Heart left ventricle (tissue), 11 donors: ENCODE measurements around the gene PI4K2B. TPM values are rescaled to one million over a fixed set of nuclear protein-coding genes. Genes with fewer than 3 reads are reported as not detected.

Source experiments
- polyA plus RNA-seq, 2 donors: library from polyadenylated mRNA; stranded (reverse); fragments of 200-250 nt; gene quantifications; one replicate each; pipeline ENCODE4 v1.2.3, GENCODE V29; 2013
- total RNA-seq, 9 donors: library from RNA; depleted of rRNA in 2 of 9; stranded (reverse); fragments of >200 nt in 2 of 9; fragmentation: NEBNext Ultra II Directional in 3 of 9; extraction: Animal tissue kit (Norgen Biotek cat#: 25700) in 3 of 9; gene quantifications; one replicate each; pipeline versions ENCODE4 v1.1.0 to v1.2.4, GENCODE V29; 2016 to 2023
- donor health status: ischemic (EF 13 %, LVEDD 7.1; RV severe dilation, severe dysfunction).
- donor health status: healthy with polysubstance abuse.
- donor health status: DM: no; HTN: yes; CAD: no.
- donor health status: DM: no; HTN: no; CAD: no.
- donor health status: ischemic (EF 25% LVEDD 5.7; RV mildly dilated, moderate dysfunction).
- donor health status: healthy.
- donor health status: DM: yes; HTN: yes; CAD: no.
- donor health status: PGD.
- donor health status: nonischemic (EF 23%, LVEDD 6.1; RV moderate dilation, normal function).

PI4K2B gene
- total and polyA plus RNA-seq, 11 donors = 1.3 to 6.8 (median 2.6) TPM

Other genes starting within 250 kb of the PI4K2B start
- gene LGI2, start 203.1 kb upstream of the PI4K2B start, total RNA-seq = 10 to 100 TPM in 1 of 9 donors, 1 to 10 TPM in 7, under 1 TPM in 1; 0.50 to 10.6 (median 2.7) TPM
- gene LGI2, start 203.1 kb upstream of the PI4K2B start, polyA plus RNA-seq = 1 to 10 TPM in 1 of 2 donors, under 1 TPM in 1; 0.88 to 1.3 TPM
- gene SEPSECS, start 73.6 kb upstream of the PI4K2B start, total RNA-seq = 1 to 10 TPM; 3.2 to 7.6 (median 6.2) TPM
- 1 to 10 TPM; 2.0 to 2.6 TPM for gene SEPSECS, start 73.6 kb upstream of the PI4K2B start, polyA plus RNA-seq
- gene ZCCHC4, start 78.7 kb downstream of the PI4K2B start, total RNA-seq = 1 to 10 TPM; 5.2 to 9.6 (median 7.7) TPM
- gene ZCCHC4, start 78.7 kb downstream of the PI4K2B start, polyA plus RNA-seq = 1 to 10 TPM; 5.2 to 6.9 TPM
- 10 to 100 TPM in 7 of 9 donors, 1 to 10 TPM in 2; 6.7 to 15.5 (median 12.5) TPM for gene ANAPC4, start 143.2 kb downstream of the PI4K2B start, total RNA-seq
- gene ANAPC4, start 143.2 kb downstream of the PI4K2B start, polyA plus RNA-seq = 10 to 100 TPM; 10.6 to 11.3 TPM